Effector CD8-positive, alpha-beta T cell (primary cell): ENCODE data around the gene VTI1A.

Source experiments
- DNase-seq: peaks from one replicate; lab custom pipeline; 2025; lab: John Stamatoyannopoulos, UW

Gene VTI1A

DNA sequence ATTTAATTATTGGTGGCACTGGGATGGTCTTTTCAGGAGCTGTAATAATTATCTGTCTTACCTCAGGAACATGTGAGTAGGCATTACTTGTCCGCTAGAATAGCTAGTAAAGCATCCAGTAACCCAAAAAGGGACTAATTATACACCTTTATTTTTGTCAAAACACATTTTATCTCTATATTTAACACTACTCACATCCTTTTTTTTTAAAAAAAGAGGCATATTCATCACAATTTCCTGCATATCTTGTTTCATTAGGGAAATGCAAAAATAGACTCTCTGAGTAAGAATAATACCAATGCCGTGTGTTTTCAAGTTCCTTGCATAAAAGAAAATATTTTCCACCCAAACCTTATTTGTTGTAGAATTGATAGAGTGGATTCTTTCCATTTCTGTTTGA, 99.5 kb downstream of the VTI1A start:
- DNase-seq, result no peak

DNA sequence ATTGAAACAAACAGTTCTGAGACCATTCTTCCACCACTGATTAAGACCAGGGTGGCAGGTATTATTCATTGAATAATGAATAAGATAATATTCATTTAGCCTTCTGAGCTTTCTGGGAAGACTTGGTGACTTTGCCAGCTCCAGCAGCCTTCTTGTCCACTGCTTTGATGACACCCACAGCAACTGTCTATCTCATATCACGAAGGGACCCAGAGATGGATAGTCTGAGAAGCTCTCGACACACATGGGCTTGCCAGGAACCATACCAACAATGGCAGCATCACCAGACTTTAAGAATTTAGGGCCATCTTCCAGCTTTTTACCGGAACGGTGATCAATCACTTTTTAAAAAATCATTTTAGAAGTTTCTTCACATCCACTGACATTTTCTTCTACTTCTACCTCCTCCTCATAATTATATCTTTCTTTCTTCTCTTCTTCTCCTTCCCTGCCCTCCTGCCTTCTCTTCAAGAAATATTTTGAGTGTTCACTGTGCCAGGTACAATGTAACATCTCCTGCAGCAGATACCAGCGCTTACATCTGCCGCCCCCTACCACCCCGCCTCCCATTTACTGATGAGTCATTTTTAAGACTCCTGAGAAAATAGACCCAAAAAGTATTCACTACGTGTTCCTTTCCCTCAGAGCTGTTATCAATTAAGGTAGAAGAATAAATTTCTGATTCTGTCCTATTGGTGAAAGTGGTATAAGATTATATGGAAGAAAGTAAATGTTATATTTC, 101.7 kb downstream of the VTI1A start:
- no peak for DNase-seq

DNA sequence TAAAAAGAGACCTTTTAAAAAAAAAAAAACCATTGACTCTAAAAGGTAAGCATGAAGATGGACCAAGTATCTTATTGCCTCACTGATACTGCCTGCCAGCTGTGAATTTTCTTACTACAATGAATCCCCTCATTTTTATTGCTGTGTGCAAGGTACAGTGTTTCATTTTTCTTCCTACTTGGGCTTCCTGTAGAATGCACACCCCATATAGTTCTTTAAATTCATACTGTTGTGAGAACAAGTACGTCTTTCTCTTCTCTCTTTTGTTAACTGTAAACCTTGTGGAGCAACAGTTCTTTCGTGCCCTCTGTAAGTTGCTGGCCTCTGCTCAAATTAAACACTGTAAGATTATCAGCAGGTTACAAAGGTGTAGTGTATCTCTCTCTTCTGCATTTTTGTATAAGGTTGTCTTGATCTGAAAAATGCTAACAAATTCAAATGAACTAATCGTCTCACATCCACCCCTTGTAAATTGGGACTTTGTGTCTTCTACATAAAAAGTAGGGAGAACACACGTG, 105.6 kb downstream of the VTI1A start:
- no peak for DNase-seq

DNA sequence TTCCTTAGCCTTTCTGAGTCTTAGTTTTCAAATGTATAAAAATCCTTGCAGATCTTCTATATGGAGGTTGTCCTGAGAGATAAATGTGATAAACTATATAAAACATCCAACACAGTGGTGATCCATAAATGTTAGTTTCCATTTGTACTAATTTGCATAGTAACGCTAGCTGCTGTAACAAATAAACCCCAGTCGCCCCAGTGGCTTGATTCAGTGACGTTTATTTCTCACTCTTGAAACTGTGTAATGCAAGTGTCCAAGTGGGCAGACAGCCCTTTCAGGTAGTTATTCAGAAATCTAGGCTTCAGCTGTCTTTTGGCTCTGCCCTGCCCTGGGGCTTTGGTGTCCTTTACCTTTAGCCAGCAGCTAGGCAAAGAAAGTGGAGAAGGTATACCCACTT, 106.3 kb downstream of the VTI1A start:
- DNase-seq, result no peak

DNA sequence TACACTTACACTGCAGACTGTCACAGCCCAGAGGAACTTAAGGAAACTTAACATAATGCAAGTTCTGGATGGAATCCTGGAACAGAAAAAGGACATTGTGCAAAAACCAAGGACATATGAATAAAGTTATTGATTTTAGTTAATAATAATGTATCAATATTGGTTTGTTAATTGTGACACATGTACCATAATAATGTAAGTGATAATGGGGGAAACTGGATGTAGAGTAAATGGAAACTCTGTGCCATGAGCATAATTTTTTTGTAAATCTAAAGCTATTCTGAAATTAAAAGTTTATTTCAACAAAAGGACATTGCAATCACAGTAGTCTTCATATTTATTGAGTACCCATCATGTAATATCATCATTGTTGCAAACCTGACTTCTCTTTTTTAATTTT, 107.2 kb downstream of the VTI1A start:
- DNase-seq, result no peak

DNA sequence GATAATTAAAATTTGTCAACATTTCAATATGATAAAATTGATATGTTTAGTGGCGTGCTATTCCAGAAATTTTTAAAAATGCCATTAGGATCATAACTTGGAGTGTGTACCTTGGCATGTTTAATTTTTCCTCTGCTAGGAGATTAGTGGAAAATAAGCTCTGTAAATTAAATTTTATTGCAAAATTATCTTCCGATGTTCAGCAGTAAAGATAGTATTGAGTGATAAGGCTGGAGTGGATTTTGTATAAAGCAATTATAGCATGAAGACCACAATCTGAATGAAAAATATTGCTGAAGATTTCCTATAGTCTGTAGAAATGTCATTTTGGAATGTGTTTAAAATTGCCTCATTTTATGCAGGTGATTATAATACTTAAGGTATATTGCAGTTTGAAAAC, 110.2 kb downstream of the VTI1A start:
- DNase-seq, result no peak

DNA sequence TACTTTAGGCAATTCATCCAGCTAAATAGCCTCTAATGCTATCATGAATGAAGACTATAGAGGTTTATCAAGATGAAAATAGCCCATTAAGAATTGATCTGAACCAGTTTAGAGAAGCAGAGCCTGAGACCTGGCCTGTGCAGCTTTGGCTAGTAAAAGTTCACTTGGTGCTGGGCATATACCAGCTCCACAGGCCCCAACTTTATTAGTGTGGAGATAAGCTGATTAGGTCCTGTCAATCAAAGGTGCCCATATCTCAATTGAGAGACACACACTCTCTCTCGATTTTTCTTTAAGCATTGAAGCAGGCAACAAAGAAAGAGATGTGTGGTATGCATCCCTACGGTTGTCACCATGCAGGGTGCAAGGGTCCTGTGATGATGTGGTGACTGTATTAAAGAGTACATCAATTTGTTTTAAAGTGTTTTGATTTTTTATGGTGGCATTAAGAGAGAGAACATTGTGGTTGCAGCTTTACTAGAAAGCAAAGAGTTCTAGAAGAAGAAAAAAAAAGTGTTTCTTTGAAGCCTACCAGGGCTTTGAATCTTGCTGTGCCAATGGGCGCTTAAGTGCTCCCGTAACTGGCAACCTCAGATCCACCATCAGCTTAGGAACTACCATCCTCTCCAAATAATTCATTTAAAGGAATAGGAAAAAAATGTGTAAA, 111.6 kb downstream of the VTI1A start:
- DNase-seq, result no peak

DNA sequence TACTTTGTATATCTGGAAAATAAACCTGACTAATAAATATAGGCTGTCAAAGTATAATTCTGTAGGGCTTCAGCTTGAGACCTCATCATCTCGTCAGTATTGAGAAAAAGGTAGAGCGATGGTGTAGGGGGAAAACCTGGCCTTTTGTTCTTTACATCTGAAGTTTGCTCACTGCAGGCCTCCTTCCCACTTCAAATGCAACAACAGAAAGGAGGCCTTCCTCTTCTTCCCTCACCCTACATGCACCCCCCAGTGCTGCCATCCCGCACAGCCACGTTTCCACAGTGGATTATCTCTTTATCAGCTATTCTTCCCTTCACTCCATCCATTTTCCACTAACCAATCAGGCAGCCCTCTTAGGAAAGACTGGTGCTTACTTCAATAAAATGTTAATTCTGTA, 112.3 kb downstream of the VTI1A start:
- DNase-seq, result no peak

DNA sequence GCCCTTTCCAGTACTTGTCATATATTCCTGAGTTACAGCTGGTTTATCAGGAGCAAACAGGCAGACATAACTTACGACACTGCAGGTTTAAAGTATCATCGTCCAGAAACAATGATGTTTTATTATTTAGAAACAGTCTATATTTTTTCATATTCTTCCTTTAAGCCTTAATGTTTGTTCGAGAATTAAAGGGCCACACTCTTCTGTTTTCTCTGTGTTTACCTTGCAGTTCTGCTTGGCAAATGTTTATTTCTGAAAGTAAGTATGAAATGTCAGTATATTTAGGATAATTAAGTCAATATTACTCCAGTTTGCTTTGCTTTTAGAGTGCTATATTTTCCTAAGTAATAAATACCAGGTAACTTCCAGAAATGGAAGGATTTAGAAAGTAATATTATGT, 115.1 kb downstream of the VTI1A start:
- DNase-seq, result no peak

DNA sequence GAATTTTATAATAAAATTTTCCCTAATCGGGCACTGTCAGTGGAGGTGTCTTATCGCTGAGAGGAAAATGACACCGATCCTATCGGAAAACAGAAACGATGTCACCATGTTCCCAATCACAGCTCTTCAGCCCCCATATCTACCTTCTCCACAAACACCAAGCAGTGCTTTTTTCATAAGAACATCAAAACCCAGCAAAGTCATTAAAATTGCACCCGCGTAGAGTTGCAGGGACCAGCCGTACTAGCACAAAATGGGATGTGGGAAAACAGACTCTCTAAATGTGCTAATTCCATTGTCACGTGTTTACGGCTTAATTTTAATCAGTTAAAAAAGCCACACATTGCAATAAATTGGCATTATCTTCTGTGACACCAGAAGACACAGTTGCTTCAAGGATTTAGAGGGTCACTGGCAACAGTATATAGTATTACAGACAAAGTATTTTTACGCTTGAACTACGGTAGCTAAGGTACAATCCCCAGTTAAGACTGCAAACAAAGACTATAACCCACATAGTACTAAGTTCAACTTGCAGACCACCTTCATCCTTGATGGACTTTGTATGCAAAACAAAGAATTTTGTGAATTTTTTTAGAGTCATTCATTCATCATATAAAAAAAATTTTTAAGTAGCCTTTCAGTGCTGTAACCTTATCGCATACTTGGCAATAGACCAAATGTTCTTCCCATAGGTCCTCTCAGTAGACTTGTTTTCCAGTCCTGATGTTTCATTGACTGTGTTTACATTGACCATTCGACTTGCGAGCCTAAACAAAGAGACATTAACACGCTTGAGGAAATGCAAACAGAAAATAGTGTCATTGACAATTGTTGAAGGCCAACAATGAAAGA, 116.0 kb downstream of the VTI1A start:
- DNase-seq, result no peak

DNA sequence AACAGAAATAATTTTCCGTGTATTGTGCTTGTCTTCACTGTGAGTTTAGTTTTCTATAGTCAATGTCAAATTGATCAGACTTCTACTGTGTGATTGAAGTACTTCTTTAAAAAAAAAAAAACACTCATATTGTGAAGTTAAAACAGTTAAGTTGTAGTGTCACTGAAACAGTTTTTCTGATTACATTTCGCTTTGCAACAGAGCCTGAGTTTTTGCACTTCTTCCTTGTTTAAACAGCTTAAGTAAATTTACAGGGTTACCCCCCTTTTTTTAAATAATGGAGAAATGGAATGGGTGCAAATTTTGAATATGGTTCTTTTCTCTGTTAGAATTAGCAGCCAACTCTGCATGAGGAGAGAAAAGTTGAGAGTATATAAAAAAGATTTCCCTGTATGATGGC, 117.3 kb downstream of the VTI1A start:
- no peak for DNase-seq

DNA sequence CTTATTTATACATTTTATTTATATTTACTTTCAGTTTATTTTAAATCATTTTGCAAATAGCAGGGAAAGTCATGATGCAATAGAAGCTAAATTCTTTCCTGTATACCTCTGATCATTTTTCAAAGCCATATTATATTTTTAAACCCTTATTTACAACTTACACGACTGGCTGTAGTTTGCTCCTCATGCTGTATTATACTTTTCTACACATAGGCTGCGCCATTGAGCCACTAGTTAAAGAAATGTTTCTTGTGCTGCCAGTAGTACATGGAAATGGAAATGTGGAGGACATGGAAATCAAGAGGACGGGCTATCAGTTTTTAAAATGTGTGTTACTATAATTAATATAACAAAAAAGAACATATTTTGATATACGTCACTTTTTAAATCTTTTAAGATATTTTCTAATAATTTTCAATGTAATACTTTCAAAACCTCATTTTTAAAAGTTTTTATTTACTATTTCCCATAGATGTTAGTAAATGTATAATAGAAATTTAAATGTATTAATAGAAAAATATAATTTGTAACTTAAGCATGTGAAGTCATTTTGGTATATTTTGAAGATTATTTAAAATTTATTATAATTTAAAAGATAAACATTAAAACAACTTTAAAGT, 118.5 kb downstream of the VTI1A start:
- DNase-seq, result no peak

DNA sequence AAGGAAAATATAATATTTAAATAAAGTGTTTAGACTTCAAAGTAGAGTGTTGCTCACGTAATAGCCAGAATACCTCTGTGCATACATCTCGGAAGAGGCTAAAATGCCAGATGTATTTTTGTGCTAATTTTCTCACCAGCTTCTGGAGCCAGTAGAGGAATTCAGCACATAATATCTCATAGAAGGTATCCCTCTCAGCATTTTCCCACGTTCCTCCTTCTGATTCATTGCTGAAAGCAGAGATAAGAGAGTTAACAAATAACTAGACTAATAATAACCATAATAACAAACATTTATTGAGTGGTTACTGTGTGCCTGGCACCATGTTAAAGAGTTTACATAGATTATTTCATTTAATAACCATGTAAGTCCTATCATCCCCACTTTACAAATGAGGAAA, 123.6 kb downstream of the VTI1A start:
- no peak for DNase-seq

DNA sequence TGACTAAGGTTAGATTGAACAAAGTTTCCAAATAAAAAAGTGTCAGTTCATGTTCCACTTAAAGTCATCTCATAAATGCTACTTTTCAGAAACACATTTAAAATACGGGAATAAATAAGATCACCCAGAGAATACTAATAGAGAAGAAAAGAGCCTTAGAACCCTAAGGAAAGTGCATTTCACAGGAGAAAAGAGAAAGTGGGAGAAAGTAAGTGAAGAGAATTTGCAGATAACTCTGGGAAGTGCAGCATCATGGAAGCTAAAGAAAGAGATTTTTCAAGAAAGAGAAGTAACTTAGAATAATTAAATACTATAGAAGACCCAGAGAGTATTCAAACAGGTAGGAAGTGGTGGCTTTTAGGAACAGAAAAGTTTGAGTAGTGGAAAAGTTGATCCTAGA, 132.6 kb downstream of the VTI1A start:
- DNase-seq, result no peak

DNA sequence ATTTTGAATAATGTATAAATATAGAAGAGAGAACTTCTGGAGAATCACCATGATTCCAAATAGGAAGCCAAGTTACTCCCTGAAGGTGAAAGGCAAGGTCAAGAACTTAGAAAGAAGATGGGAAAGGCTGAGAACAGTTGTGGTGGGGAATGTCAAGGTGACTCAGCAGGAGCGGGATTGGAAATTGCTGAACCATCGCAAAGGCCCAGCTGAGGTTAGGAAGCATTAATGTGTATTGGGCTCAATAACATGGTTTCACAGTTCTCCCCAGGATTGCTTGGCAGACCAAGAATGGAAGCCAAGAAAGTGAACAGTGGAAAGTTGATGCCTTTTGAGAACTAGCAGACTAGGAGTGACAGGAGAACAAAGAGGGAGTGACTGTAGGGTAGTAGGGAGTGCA, 133.3 kb downstream of the VTI1A start:
- no peak for DNase-seq

DNA sequence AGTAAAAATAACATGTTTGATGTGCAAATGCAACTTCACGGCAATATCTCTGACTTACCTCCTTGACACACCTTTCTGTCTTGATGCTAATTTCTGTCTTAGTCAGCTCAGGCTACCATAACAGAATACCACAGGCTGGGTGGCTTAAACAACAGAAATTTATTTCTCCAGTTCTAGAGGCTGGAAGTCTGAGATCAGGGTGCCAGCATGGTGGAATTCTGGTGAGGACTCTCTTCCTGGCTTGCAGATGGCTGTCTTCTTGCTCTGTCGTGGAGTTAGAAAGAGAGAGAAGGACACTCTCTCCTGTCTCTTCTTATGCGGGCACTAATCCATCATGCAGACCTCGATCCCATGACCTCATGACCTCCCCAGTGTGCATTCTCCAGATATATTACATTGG, 134.9 kb downstream of the VTI1A start:
- no peak for DNase-seq

DNA sequence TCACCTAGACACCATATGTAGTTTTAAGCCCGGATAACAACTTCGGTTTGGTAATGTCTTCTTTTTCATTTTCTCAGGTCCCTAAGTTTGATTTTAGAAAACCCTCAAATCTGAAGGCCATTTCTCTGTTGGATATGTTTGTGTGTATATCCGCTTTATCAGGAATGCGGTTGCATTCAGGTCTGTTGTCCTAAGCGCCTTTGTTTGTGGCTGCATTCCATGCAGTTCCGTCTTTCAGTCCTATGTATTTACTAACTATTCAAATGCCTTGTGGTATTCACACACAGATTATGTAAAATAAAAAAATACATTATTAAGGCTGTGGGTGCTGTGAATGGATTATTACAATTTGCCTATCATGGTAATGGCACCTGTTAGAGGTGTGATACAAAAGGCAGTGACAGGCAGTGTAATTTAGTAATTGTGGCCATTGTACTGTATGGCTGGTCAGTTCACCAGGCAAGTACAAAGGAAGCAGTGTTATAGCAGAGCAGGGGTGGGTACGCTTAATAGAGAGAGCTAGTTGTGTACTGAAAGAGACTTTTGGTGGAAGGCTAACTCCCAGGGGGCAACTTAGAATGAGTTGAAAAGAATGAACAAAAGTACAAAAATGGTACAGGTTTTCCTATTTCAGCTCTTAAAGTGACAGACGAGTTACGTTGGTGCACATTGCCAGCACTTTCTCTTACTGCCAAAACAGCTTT, 136.4 kb downstream of the VTI1A start:
- DNase-seq, result no peak

DNA sequence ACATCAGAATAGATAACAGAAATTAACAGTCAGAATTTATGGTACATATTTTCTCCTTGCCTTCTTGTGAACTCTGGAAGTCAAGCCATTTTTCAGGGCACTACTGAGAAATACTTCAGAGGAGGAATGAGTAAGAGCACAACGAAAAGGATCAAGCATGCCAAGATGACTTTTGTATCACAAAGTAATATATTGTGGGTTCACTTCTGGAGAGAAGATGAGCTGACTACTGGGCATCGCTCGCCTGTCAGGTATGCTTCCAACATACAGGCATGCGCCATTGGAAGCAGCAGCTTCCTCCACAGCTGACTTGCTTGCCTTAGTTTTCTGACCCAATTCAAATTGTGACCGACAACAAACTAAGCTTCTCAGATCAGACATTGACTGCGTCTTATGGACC, 137.3 kb downstream of the VTI1A start:
- DNase-seq, result no peak

DNA sequence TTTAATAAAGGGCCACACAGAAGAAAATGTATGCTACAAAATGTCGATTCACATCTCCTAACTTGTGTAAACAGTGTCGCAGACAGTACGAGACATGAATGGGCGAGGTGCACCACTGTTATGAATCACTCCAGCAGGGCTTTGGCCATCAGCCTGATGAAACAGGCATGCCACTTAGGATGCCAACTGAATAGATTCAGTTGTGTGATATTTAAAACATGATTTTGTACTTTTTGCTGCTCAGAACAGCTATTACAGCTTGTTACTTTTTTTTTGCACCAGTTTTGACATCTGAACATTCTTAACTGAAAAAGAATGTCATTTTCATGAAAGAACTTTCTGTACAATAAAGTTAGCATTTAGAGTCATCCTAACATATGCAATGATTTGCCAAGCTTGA, 138.1 kb downstream of the VTI1A start:
- no peak for DNase-seq

DNA sequence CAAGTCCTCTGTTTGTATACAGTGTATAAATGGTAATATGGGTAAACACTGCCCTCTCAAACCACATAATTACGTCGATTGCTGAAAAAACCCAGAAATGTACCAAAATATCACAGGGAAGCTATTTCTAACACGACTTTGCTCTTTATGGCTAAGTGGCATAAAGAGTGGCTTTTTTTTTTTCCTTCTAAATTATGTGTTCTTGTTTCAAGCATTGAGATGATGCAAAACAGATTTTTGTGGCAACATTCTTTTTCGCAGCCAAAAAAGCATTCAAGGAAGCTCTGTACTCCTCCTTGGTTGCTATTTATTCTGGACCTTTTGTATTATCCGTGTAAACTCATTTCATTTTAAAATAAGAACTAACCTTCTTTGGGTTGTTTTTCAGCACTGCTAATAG, 138.9 kb downstream of the VTI1A start:
- DNase-seq, result no peak

DNA sequence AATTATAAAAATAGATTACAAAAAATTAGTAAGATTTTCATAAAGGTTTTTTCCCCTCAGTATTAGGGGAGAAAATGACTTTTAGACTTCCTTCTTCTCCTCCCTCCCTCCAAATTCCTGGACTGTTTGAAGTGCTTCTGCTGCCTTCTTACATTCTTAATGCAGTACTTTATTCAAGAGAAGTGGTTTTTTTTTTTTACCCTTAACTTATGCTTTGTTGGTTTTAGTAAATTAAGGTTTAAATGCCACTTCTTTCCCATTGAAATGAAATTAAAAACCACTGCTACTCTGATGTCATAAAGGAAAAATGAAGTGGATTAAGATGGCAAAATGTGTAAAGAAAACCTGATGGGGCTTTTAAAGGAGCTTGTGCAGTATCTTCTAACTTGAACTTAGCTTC, 140.7 kb downstream of the VTI1A start:
- DNase-seq, result no peak
